Adrenal gland (tissue), 12 donors: Measurements from ENCODE around the gene CPNE4. TPM values are rescaled to one million over a fixed set of nuclear protein-coding genes. Genes with fewer than 3 reads are reported as not detected.

Source experiments
- DNase-seq, 7 donors: peaks; one replicate each; pipeline ENCODE4 v3.0.0-alpha.2; 2019 to 2020
- H3K27ac ChIP-seq, 5 donors: fragments of 200-600 bp; sonication (generic) in 4 of 5; 1 replicate in 3 of 5; 2 replicates in 2 of 5; pipeline versions ENCODE4 v1.5.1 to v1.8.0; 2016 to 2020; ENCODE audit warnings: mild to moderate bottlenecking in 1 of 5
- H3K27me3 ChIP-seq: fragments of 200-600 bp; 2 replicates; pipeline ENCODE4 v1.8.0; 2021
- H3K36me3 ChIP-seq, 2 donors: fragments of 200-600 bp; replicated peaks in 1 of 2; 1 replicate in 1 of 2; 2 replicates in 1 of 2; pipeline versions ENCODE4 v1.5.1 to v1.8.0; 2018 to 2022
- H3K4me1 ChIP-seq, 2 donors: fragments of 200-600 bp; replicated peaks in 1 of 2; 1 replicate in 1 of 2; 2 replicates in 1 of 2; pipeline versions ENCODE4 v1.5.1 to v1.8.0; 2018 to 2021
- H3K4me3 ChIP-seq, 4 donors: fragments of 200-600 bp; sonication (generic) in 3 of 4; one replicate each; pipeline ENCODE4 v1.5.1; 2016 to 2018
- H3K9me3 ChIP-seq, 3 donors: fragments of 200-600 bp; sonication (generic) in 1 of 3; replicated peaks in 1 of 3; 1 replicate in 2 of 3; 2 replicates in 1 of 3; pipeline versions ENCODE4 v1.5.1 to v1.8.0; 2016 to 2021
- POLR2A ChIP-seq, 2 donors: fragments of 450-650 bp; IDR thresholded peaks; one replicate each; pipeline ENCODE4 v1.6.1; 2017; ENCODE audit warnings: antibody characterized with exemption in 2 of 2, mild to moderate bottlenecking in 2 of 2, moderate library complexity in 1 of 2
- WGBS, 4 donors: extraction: QIAGEN DNeasy Blood & Tissue Kit in 2 of 4; methylation state at CpG; one replicate each; pipeline versions ENCODE4 v1.1.5 to v1.1.7; 2013 to 2017; 5-methylcytosine and 5-hydroxymethylcytosine counted together
- intact Hi-C, 2 donors: fragments of 100-400 bp; cut with DNase I; formaldehyde crosslinking; loops; one replicate each; pipeline versions ENCODE4 v1.14.1 to v1.15.0; 2022 to 2023
- polyA plus RNA-seq, 3 donors: library from polyadenylated mRNA; stranded (reverse); fragments of 200-250 nt in 2 of 3; fragments of 350-450 nt in 1 of 3; fragmentation: Illumina TruSeq in 1 of 3; extraction: RNeasy Lipid Tissue Mini Kit (QIAGEN cat#74804) in 1 of 3; gene quantifications; one replicate each; pipeline ENCODE4 v1.2.3, GENCODE V29; 2013 to 2014
- total RNA-seq, 9 donors: library from RNA; depleted of rRNA in 4 of 9; stranded (reverse); fragments of >200 nt in 4 of 9; fragments of 120-200 nt in 1 of 9; fragmentation: NEBNext Ultra II Directional in 1 of 9; extraction: Animal tissue kit (Norgen Biotek cat#: 25700) in 1 of 9; gene quantifications; one replicate each; pipeline versions ENCODE4 v1.1.0 to v1.2.4, GENCODE V29; 2013 to 2023
- TF ChIP-seq, protein P1 (sequence below), 6 experiments: fragments of 450-650 bp in 4 of 6; fragments of 200-600 bp in 2 of 6; sonication (generic) in 1 of 6; IDR thresholded peaks; 1 replicate in 5 of 6; 2 replicates in 1 of 6; pipeline versions ENCODE4 v1.5.1 to v1.8.0; 2016 to 2021; ENCODE audit warnings: antibody characterized with exemption in 6 of 6, mild to moderate bottlenecking in 2 of 6, moderate library complexity in 1 of 6
- donor health status: healthy with polysubstance abuse.
- donor health status: Bipolar disorder and iron deficiency.
- donor health status: DM: yes; HTN: yes; CAD: no.
- donor health status: DM: no; HTN: no; CAD: no.
- donor health status: DM: no; HTN: no; CAD: no.
- donor health status: DM: yes; HTN: yes; CAD: no.

The CPNE4 gene
- total and polyA plus RNA-seq, 12 donors, result 0.11 to 7.5 (median 0.59) TPM

DNA sequence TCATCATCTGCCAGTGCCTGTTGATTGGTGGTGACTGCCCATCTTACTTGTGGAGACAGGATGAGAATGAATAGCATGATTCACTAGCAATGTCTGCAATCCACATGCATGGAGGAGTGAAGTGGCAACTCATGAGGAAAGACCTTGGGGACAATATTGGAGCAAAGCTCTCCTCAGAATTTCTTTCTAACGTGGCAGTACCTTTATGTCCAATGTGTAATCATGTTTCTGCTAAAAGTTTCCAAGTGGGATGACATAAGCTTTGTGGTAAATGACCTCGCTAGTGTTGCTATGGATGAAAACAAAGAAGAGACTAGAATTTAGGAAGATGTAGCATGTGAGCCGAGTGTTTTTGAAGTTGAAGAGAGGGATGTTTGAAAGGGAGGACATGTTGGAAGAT is 117.8 kb downstream of the CPNE4 start:
- intact Hi-C loops, result no loop called here
- Histone ChIP-seq H3K36me3 (no peaks in the 10 kb centered on the region), H3K27ac (no peak overlapping the region), H3K4me1 (no peaks in the 10 kb centered on the region), H3K4me3 (no peak overlapping the region), H3K9me3 (no peaks in the 10 kb centered on the region), H3K27me3 (peaks cover 3% of the 10 kb centered on the region)
- WGBS, 4 donors, result 64 to 71% (median 70%) methylated on average over 3 of the region's 3 CpGs
- DNase-seq, result no peak
- TF ChIP-seq POLR2A (IDR thresholded peaks at IDR 0.05), result no peak
- TF ChIP-seq, protein P1, sequence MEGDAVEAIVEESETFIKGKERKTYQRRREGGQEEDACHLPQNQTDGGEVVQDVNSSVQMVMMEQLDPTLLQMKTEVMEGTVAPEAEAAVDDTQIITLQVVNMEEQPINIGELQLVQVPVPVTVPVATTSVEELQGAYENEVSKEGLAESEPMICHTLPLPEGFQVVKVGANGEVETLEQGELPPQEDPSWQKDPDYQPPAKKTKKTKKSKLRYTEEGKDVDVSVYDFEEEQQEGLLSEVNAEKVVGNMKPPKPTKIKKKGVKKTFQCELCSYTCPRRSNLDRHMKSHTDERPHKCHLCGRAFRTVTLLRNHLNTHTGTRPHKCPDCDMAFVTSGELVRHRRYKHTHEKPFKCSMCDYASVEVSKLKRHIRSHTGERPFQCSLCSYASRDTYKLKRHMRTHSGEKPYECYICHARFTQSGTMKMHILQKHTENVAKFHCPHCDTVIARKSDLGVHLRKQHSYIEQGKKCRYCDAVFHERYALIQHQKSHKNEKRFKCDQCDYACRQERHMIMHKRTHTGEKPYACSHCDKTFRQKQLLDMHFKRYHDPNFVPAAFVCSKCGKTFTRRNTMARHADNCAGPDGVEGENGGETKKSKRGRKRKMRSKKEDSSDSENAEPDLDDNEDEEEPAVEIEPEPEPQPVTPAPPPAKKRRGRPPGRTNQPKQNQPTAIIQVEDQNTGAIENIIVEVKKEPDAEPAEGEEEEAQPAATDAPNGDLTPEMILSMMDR (IDR thresholded peaks at IDR 0.05), result no peak

GRCh38 chr3:131914090-131914691 is 120.6 kb downstream of the CPNE4 start:
- peaks cover 3% of the 10 kb centered on the region for H3K27me3 ChIP-seq
- H3K36me3 ChIP-seq, result no peaks in the 10 kb centered on the region
- no peaks in the 10 kb centered on the region for H3K4me1 ChIP-seq
- no peak for DNase-seq
- no peak overlapping the region for H3K27ac ChIP-seq
- 42 to 60% (median 55%) methylated on average over 1 of the region's 1 CpG for WGBS, 4 donors
- no peaks in the 10 kb centered on the region for H3K9me3 ChIP-seq
- intact Hi-C loops, result no loop called here
- no peak overlapping the region for H3K4me3 ChIP-seq
- TF ChIP-seq POLR2A (IDR thresholded peaks at IDR 0.05), result no peak
- TF ChIP-seq, protein P1 (IDR thresholded peaks at IDR 0.05), result no peak

DNA sequence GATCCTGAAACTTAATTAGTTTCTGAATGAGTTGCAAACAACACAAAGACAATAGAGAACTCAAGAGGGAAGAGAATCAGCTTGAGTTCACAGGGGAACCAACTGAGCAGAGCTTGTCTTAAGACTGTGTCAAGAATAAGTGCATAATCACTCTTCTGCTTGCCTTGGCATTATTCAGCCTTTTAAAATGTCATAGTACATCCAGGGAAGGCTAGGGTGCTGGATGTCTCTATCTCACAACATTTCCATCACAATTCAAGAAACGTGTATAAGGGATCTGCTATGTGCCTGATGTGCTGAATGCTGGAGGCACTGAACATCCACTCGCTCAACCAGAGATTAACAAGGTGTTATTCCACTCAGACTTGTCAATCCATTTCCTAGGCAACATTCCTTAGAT is 122.6 kb downstream of the CPNE4 start:
- intact Hi-C loops, result no loop called here
- Histone ChIP-seq H3K27ac (no peak overlapping the region), H3K27me3 (peaks cover 3% of the 10 kb centered on the region), H3K9me3 (no peaks in the 10 kb centered on the region), H3K4me3 (no peak overlapping the region), H3K36me3 (no peaks in the 10 kb centered on the region), H3K4me1 (no peaks in the 10 kb centered on the region)
- 53 to 76% (median 66%) methylated on average over 2 of the region's 2 CpGs for WGBS, 4 donors
- TF ChIP-seq POLR2A (IDR thresholded peaks at IDR 0.05), result no peak
- TF ChIP-seq, protein P1 (IDR thresholded peaks at IDR 0.05), result no peak
- no peak for DNase-seq

- Histone ChIP-seq H3K27me3 (no peaks in the 10 kb centered on the region), H3K4me1 (no peaks in the 10 kb centered on the region), H3K9me3 (no peaks in the 10 kb centered on the region), H3K27ac (no peak overlapping the region), H3K4me3 (no peak overlapping the region), H3K36me3 (no peaks in the 10 kb centered on the region)
- DNase-seq, result peak in 1 of 7 donors; percentile 12
- TF ChIP-seq POLR2A (IDR thresholded peaks at IDR 0.05), result no peak
- TF ChIP-seq, protein P1 (IDR thresholded peaks at IDR 0.05), result no peak
- WGBS, 4 donors, result 28 to 54% (median 46%) methylated on average over 1 of the region's 1 CpG
- intact Hi-C loops, result no loop called here
Observed at GRCh38 chr3:131907796-131908195, 127.0 kb downstream of the CPNE4 start.
